CD4-positive, alpha-beta T cell treated with Interleukin-4 for 4 hours (primary cell): Measurements from ENCODE around the gene ERI2.
A peak's percentile ranks its signal among the peaks of the same experiment; 100 is the strongest.

Source experiments
- DNase-seq: peaks from one replicate; pipeline ENCODE4 v3.0.0-alpha.2; 2020

Gene ERI2, protein sequence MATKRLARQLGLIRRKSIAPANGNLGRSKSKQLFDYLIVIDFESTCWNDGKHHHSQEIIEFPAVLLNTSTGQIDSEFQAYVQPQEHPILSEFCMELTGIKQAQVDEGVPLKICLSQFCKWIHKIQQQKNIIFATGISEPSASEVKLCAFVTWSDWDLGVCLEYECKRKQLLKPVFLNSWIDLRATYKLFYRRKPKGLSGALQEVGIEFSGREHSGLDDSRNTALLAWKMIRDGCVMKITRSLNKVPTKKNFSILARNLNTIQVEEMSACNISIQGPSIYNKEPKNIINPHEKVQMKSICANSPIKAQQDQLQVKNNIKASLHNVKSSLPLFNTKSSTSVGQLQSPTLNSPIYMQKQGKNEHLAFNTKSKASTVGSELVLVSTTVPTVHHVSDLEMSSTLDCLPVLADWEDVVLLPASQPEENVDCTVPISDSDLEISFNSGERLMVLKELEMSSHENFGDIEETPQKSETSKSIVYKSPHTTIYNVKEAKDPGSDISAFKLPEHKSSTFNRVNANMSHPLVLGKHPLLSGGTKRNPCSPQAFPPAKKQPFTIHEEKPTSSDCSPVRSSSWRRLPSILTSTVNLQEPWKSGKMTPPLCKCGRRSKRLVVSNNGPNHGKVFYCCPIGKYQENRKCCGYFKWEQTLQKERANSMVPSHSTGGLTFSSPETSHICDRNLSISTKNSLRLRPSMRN

DNA sequence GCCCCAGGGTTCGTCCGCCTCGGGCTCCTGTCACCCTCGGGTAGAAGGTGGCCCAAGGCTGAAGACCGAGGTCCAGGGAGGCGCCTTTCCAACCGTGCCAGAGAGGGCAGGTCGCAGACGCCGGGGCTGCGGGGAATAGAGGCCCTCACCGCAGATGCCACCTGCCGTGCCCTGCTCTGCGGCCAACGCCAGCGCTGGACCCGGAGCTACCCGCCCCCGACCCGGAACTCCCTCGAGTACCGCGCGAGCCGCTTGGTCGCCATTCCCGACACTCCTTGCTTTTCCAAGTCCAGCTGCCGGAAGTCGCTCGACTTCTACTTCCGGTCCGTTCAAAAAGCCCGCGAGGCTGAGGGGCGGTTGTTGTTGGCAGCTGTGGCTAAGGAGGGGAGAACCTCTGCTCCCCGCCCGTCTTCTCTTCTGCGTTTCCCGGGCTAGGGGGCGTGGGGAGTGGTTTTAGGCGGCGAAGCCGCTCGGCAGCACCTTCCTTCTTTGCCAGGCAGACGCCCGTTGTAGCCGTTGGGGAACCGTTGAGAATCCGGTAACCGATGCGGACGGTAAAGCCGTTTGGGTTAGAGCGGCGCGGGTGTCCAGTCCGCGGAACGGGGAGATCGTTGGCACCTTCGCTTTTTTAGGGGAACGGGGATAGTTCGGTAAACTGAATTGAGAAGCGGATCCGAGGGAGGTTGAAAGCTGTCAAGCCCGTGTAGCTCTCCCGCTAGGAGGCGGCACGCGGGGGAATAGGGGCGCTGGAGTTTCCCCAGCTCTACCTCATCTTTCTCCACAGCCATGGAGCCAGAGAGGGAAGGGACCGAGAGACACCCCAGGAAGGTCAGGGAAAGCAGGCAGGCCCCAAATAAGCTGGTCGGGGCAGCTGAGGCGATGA is at the start of gene ERI2, which contains the start of gene REXO5:
ERI2 (minus strand) TSS at position 305 of the 883 bp plus-strand sequence; CDS start at position 263, 42 bp downstream.
REXO5 (plus strand) TSS at position 360 of the 883 bp plus-strand sequence; CDS start at position 787, 427 bp downstream.
- DNase-seq = peak; percentile 71

DNA sequence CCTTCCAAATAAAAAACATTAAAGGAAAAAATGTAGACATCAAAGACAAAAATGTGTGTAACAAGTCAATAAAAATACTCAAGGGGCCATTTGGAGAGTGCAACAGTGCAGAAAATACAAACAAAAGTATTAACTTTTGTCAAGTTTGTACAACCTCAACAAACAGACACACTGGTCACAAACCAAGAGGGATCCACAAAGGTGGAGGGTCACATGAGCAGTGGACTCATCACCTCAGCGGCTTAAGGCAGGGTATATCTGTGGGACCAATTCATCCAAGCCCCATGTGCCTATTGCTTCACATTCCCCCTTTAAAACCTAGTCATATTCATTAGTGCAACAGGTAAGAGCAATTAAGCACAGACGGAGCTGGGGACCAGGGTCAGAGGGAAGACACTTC is 48.7 kb upstream of the ERI2 start:
- DNase-seq = no peak

DNA sequence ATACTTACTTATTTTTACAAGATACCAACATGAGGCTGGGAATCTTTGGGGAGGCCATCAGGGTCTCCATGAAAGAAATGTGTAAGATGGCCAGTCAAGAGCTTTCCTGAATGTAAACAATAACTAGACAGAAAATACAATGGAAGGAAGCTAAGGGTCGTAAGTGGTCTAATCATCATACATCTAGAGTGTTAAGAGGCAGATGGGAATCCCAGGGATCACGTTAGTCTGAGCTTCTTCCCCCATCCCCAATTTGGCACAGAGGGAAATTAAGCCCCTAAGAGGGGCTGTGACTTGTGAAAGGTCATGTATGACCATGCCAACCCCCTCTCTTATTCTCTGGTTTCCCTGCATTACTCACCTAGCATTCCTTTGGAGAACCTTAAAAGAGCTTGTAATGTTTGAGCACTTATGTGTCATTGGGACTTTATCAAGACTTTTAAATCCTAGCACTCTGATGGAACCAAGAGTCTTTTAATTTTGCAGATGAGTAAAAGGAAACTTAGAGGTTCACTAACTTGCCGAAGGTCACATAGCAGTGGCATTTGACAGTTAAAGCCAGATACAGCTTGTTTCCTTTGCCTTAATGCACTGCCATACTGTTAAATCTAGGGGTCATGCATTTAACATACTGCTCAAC is 47.8 kb upstream of the ERI2 start:
- no peak for DNase-seq

DNA sequence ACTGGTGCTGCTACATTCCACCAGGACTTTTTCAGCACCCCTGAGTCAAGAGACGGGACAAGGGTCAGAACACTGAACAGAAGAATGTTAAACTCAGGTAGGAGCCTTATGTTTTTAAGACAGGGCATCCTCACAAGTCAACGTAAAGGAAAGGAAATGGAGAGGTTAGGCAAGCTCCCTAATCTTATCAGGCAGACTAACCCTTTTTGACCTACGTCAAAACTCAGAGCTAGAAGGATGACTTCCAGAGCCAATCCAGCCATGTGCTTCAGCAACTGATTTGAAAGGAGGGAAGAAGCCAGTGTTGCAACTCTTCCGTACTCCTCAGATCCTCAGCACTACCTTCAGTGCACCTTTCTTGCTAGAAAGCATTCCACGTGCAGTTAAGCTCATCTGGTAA is 46.9 kb upstream of the ERI2 start:
- DNase-seq = no peak

DNA sequence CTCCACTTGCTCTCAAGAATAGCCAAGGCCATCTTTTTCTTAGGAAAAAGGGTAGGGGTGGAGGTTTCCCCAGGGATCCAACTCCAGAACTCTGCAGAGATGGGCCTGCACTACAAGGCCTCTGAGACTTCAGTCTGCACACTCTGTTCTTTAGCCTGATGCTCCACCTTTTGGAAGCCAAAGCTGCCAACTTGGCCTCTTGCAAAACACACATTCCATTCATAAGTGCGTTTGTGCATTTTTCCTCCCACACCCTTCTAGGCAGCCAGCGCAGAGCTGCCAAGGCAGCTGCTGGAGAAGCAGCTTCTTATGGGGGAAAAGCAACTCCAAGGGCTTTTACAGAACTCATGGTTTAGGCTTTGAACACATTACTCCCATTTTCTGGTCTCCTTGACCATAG is 45.3 kb upstream of the ERI2 start:
- no peak for DNase-seq

DNA sequence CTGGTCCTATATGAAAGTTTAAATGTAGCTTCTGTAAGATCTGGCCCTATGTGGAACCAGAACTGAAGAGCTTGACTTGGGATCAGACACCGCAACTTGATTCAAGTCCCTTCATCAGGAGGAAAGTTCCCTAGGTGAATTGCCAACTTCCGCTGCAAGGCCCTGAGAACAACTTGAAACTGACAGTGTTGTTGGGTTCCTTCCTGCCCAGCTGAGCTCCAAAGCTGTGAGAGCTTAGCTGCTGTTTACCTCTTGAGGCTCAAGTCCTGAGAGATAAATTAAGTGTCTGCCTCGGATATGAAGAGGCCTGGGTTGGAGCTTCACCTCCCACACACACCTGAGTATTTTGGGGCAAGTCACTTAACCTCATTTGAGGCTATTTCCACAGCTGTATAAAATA is 44.7 kb upstream of the ERI2 start:
- DNase-seq = no peak

DNA sequence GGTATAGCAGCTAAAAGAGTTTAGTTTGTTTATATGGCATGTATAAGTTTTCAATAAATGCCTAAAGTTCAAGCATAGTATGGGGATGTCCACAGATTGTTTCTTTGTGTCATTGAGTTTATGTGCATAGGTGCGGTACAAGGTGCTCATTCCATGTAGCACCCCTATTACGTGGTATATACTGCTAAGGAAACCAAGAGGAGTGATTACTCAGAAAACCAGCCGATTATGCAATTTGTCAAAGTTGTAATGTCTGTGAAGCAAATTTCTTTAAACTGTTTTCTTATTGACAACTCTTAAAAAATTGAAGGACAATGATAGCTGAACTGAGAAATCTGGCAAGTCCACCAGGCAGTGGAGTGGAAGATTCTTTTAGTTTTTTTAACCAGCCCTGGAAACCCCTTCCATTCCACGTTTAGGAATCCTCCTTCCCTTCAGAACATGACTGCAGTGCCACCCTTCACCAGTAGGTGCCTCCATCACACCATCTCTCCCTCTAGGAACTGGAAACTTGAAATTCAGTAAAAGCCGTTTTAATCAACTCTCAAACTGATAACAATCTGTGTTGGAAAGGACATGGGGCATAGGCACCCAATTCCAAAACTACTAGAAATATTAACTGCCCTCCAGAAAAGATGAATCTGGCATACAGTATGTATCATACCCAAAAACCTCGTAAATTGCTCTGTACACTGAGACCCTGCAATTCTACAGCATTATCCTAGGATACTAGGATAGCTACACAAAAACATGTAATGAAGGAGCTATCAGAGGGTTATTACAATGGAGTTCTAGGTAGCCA is 43.5 kb upstream of the ERI2 start:
- DNase-seq = peak; percentile 66

DNA sequence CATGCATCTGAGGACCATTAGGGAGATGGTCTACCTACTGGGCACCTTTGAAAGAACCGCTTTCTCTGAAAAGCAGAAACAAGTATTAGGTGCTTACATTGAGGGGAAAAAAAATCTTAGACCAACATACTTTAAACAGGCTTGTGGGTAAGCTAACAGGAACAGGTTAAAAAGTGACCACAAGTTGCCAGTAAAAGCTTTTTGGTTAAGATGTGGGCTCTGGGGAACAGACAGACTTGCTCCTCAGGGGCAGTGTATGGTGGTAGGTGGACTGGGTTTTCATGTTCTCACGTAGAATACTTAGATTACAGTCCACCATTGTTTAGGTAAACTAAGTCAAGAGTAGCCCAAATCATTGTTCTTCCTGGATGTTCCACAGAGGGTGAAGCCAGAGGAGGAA is 41.3 kb upstream of the ERI2 start:
- DNase-seq = no peak

DNA sequence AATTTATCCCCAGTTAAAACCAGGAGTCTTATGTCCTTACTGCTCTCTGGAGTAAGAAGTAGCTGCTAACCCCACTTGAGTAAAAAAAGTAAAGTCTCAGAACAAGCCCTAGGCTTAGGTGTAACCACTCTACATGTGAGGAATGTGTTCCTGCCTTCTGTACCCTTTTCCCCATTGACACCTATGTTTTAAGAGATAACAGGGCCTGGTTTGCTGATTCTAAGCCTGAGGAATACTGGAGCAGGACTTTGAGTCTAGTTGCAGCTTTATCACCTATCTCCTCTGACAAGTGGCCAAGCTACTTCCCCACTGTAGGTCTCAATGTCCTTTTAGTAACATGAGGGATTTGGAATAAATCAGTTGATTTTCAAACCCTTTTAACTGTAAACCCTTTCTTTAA is 40.3 kb upstream of the ERI2 start:
- no peak for DNase-seq

DNA sequence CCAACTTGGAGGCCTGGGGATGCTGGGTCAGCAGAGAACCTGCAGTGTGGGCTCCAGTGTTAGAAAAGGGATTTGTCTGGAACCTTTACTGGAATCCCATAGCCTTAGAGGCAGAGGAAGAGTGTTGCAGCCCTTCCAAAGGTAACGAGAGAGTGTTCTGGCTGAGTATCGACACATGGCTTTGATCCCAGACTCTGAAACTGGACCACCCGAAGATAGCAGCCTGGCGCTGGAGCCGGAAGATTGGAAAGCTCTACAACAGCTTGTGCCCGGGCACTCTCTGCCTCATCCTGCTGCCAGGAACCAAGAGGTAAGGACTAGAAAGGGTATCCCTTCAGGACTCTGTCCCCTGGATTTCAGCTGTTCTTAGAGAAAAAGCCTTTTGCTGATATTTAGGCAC is 39.8 kb upstream of the ERI2 start:
- no peak for DNase-seq

DNA sequence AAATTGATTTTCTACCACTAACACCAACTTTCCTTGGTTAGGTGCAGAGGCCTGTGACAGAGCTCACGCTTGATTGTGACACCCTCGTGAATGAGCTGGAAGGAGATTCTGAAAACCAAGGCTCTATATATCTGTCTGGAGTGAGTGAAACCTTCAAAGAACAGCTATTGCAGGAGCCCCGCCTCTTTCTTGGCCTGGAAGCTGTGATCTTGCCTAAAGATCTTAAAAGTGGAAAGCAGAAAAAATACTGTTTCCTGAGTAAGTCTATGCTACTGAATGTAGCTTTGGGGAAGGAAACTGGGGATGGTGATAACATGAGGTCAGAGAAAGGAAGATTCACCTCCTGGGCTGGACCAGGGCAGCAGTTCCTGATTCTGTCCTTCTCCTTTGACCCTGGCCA is 38.3 kb upstream of the ERI2 start:
- no peak for DNase-seq

DNA sequence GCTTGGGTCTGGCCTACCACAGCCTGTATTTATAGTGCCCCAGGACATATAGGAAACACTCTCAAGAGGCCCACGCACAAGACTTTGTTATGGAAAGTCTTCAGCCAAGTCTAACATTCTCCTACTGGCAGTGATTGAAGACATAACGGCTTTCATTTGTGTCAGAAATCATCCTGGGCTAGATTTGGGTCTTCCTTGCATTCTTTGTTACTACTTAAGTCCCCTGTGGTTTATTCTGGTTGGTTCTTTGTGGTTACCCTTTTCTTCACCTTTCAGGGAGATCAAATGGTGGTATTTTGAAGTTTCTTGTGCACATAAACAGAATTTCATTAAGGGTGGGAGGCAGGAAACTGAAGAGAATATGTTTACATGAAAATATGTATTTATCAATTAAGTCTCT is 37.8 kb upstream of the ERI2 start:
- no peak for DNase-seq

DNA sequence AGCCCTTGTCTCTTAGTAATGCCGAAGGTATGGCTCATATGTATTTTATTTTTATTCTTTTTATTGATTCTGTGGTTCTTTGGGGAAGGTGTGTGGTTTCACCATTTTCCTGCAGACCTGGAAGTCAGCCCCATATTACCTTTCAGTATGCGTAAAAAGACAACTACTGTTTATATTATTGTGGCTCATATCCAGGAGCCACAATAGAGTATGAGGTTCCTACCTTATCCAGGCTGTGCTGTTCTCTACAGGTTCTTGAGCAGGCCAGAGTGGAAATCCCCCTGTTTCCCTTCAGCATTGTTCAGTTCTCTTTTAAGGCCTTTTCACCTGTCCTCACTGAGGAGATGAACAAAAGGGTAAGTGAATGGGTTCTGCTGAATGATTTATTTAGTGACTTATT is 33.2 kb upstream of the ERI2 start:
- DNase-seq = no peak

DNA sequence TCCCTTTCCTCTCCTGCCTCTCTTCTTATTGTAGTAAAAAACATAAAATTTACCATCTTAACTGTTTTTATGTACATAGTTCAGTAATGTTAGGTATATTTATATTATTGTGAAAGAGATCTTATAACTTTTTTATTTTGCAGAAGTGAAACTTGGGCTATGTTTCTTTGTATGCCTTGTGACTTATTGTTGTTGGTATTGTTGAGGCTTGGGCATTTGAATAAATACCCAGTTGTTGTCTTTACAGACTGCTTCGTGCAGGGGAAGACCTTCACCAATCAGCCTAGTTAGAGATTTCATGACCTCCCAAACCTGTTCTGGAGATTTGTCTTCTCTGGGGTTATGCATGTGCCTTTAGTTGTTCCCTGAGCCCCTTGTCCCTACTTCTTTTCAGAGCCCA is 32.0 kb upstream of the ERI2 start:
- no peak for DNase-seq

DNA sequence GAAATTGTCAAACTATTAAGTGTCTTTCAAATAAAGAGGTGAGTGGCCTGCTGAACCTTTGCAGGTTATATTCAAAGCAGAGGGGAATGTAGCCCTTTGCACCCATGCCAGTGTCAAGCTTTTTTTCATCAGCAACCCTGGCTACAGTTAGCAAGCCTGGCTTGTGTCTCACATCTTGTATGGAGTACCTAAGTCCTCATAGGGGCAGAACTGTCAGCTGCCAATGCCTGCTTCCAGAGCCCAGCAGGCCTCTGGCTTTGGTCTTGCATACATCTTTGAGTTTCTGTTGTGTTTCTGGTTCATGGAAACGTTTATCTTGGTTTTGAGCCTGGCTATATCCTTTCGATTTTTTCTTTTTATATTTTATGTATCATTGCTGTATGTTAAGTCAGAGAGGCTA is 26.8 kb upstream of the ERI2 start:
- DNase-seq = no peak

DNA sequence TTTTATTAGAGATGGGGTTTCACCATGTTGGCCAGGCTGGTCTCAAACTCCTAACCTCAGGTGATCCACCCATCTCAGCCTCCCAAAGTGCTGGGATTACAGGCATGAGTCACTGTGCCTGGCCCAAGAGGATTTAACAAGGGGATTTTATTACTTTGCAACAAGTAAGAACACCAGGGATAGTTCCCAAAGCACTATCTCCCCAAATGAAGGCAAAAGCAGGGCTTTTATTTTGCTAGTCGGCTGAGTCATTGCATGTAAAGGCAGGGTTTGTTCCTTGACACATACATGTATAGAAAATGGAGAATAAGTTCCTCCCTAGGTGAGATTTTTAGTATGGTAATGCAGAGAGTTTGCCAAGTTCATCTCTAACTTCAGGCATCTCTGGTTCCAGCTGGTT is 24.1 kb upstream of the ERI2 start:
- DNase-seq = no peak

DNA sequence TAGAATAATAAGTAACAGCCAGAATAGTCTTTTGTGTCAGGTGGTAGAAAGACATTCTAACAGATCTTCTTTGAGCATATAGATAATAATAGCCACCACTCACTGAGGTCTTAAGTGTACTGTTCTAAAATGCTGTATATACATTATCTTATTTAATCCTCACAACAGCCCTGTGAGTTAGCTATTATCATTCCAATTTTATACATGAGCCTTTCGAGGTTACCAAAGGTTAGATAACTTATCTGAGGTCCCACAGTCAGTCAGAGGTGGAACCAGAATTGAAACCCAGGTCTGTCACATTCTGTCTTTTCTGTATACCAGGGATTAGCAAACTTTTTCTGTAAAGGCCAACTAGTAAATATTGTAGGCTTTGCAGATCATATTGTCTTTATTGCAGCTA is 23.3 kb upstream of the ERI2 start:
- DNase-seq = no peak

DNA sequence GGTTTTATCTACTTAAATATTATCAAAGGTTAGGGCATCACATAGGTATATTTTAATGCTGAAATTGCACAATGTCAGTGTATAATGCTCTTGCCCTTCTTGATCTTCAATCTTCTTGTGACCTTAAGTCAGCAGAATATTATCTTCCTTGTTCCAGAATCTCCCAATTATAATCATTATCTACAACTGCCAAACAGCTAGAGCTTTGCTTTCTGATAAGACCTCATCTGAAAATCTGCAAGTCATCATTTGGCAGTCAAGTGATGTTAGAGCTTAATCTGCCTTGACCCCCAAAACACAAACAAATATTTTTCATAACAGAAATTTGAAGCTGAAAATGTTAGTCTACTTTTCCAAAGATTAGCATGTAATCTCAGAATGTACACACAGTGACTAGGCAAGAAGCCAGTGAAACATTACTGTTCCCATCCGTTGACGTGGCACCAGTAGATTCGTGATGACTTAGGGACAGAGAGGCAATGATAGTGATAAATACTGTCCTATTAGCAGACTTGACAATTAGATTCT is 19.8 kb upstream of the ERI2 start:
- DNase-seq = no peak

DNA sequence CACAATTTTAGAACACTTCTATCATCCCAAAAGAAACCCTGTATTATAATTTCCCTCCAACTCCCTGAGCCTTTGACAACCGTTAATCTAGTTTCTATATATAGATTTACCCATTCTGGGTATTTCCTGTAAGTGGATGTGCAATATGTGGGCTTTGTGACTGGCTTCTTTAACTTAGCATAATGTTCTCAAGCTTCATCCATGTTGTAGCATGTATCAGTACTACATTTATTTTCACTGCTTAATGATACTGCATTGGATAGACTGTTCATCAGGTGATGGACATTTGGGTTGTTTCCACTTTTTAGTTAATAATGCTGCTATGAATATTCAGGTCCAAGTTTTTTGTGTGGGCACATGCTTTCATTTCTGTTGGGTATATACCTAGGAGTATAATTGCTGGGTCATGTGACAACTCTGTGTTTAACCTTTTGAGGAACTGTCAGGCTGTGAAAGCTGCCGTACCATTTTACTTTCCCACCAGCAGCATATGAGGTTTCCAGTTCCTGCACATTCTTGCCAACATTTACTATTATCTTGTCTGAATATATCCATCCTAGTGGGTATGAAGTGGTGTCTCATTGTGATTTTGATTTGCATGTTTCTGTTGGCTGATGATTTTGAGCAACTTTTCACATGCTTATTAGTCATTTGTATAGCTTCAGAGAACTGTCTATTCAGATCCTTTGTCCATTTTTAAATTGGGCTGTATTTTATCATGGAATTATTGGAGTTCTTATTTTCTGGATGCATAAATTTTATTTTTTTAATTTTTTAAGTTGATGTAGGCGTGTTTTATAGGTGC is 16.5 kb upstream of the ERI2 start:
- no peak for DNase-seq

DNA sequence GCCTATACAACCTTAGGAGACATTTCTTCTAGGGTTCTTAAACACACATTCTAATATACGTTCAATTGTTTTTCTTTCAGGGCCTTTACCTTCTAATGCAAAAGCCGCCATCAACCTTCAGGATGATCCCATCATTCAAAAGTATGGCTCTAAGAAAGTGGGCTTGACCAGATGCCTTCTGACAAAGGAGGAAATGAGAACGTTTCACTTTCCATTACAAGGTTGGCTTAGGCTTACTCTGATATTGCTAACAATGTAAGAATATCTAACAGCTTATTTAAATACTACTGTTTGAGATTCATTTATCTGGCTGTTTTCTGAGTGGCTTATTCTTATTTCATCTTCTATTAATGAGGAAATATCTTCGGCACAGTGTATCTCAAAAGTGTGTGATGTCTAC is 15.4 kb upstream of the ERI2 start:
- no peak for DNase-seq
